ENCODE results near the gene NRIP1. TPM values are rescaled to one million over a fixed set of nuclear protein-coding genes. Genes with fewer than 3 reads are reported as not detected.

The NRIP1 gene
- total RNA-seq, 1 donor from 2014 or later, result 54.1 TPM

- no peak for DNase-seq (ENCODE audit: extremely low read depth, low read depth, low spot score)
These were observed 54.9 kb downstream of the NRIP1 start for GRCh38 chr21:15009837-15010363.

GRCh38 chr21:15007716-15008296, 57.0 kb downstream of the NRIP1 start:
- DNase-seq (ENCODE audit: extremely low read depth, low read depth, low spot score), result no peak

- no peak for DNase-seq (ENCODE audit: extremely low read depth, low read depth, low spot score)
These were observed 58.1 kb downstream of the NRIP1 start for GRCh38 chr21:15006594-15007230.

- no peak for DNase-seq (ENCODE audit: extremely low read depth, low read depth, low spot score)
These were observed 59.4 kb downstream of the NRIP1 start for GRCh38 chr21:15005391-15005790.

- DNase-seq (ENCODE audit: extremely low read depth, low read depth, low spot score), result no peak
These were observed 60.0 kb downstream of the NRIP1 start for GRCh38 chr21:15004721-15005370.

- DNase-seq (ENCODE audit: extremely low read depth, low read depth, low spot score), result no peak
These were observed 61.2 kb downstream of the NRIP1 start for GRCh38 chr21:15003463-15004135.

- DNase-seq (ENCODE audit: extremely low read depth, low read depth, low spot score), result no peak
These were observed 62.8 kb downstream of the NRIP1 start for GRCh38 chr21:15001857-15002606.

GRCh38 chr21:15001113-15001512, 63.7 kb downstream of the NRIP1 start:
- no peak for DNase-seq (ENCODE audit: extremely low read depth, low read depth, low spot score)

GRCh38 chr21:15000081-15000480, 64.7 kb downstream of the NRIP1 start:
- no peak for DNase-seq (ENCODE audit: extremely low read depth, low read depth, low spot score)

GRCh38 chr21:14998784-14999183, 66.0 kb downstream of the NRIP1 start:
- DNase-seq (ENCODE audit: extremely low read depth, low read depth, low spot score), result no peak

GRCh38 chr21:14998336-14998735, 66.5 kb downstream of the NRIP1 start:
- DNase-seq (ENCODE audit: extremely low read depth, low read depth, low spot score), result no peak

GRCh38 chr21:14995695-14996490, 68.9 kb downstream of the NRIP1 start:
- no peak for DNase-seq (ENCODE audit: extremely low read depth, low read depth, low spot score)

GRCh38 chr21:14995226-14995625, 69.6 kb downstream of the NRIP1 start:
- DNase-seq (ENCODE audit: extremely low read depth, low read depth, low spot score), result no peak

- no peak for DNase-seq (ENCODE audit: extremely low read depth, low read depth, low spot score)
These were observed 71.7 kb downstream of the NRIP1 start for GRCh38 chr21:14993115-14993514.

GRCh38 chr21:14991957-14992356, 72.8 kb downstream of the NRIP1 start:
- DNase-seq (ENCODE audit: extremely low read depth, low read depth, low spot score), result no peak

GRCh38 chr21:14989359-14989758, 75.4 kb downstream of the NRIP1 start:
- no peak for DNase-seq (ENCODE audit: extremely low read depth, low read depth, low spot score)

- DNase-seq (ENCODE audit: extremely low read depth, low read depth, low spot score), result no peak
These were observed 76.0 kb downstream of the NRIP1 start for GRCh38 chr21:14988760-14989159.

GRCh38 chr21:14987370-14988170, 77.2 kb downstream of the NRIP1 start:
- no peak for DNase-seq (ENCODE audit: extremely low read depth, low read depth, low spot score)

- no peak for DNase-seq (ENCODE audit: extremely low read depth, low read depth, low spot score)
These were observed 79.5 kb downstream of the NRIP1 start for GRCh38 chr21:14985306-14985705.

All from glomerular endothelial cell (primary cell).